Measurements from ENCODE around the gene CLTC. TPM values are rescaled to one million over a fixed set of nuclear protein-coding genes. Genes with fewer than 3 reads are reported as not detected.
A peak's percentile ranks its signal among the peaks of the same experiment; 100 is the strongest.

The CLTC gene
- total RNA-seq, 1 donor from 2014 or later = 113 TPM

DNA sequence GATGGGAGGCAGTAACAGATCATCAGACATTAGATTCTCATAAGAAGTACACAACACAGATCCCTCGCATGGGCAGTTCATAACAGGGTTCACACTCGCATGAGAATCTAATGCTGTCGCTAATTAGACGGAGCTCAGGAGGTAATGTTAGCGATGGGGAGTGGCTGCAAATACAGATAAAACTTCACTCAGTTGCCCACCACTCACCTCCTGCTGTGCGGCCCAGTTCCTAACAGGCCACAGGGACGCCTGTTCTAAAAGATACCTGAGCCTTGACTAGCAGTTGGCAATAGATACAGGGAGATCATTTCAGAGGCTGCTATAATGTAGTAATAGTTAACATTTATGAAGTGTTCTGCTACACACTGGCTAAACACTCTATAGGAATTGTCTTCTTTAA lies 82.6 kb downstream of the CLTC start:
- H3K27me3 ChIP-seq = no peaks in the 10 kb centered on the region
- intact Hi-C loops (cut with DNase I) = no loop called here
- peaks cover 23% of the 10 kb centered on the region for H3K4me1 ChIP-seq
- TF ChIP-seq POLR2A (IDR thresholded peaks at IDR 0.05) (no peak), POLR2AphosphoS5 (IDR thresholded peaks at IDR 0.05; ENCODE audit: insufficient read depth in 1 of 2, low read depth in 1 of 2) (no peak)
- TF ChIP-seq, protein P1, sequence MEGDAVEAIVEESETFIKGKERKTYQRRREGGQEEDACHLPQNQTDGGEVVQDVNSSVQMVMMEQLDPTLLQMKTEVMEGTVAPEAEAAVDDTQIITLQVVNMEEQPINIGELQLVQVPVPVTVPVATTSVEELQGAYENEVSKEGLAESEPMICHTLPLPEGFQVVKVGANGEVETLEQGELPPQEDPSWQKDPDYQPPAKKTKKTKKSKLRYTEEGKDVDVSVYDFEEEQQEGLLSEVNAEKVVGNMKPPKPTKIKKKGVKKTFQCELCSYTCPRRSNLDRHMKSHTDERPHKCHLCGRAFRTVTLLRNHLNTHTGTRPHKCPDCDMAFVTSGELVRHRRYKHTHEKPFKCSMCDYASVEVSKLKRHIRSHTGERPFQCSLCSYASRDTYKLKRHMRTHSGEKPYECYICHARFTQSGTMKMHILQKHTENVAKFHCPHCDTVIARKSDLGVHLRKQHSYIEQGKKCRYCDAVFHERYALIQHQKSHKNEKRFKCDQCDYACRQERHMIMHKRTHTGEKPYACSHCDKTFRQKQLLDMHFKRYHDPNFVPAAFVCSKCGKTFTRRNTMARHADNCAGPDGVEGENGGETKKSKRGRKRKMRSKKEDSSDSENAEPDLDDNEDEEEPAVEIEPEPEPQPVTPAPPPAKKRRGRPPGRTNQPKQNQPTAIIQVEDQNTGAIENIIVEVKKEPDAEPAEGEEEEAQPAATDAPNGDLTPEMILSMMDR (IDR thresholded peaks at IDR 0.05) = no peak
- H3K27ac ChIP-seq = no peak overlapping the region
- H3K4me3 ChIP-seq = no peak overlapping the region
- no peak for DNase-seq (ENCODE audit: extremely low spot score in 2 of 2)
- peaks cover 0 to 22% of the 10 kb centered on the region in 2 donors for H3K36me3 ChIP-seq
- no peaks in the 10 kb centered on the region for H3K9me3 ChIP-seq

DNA sequence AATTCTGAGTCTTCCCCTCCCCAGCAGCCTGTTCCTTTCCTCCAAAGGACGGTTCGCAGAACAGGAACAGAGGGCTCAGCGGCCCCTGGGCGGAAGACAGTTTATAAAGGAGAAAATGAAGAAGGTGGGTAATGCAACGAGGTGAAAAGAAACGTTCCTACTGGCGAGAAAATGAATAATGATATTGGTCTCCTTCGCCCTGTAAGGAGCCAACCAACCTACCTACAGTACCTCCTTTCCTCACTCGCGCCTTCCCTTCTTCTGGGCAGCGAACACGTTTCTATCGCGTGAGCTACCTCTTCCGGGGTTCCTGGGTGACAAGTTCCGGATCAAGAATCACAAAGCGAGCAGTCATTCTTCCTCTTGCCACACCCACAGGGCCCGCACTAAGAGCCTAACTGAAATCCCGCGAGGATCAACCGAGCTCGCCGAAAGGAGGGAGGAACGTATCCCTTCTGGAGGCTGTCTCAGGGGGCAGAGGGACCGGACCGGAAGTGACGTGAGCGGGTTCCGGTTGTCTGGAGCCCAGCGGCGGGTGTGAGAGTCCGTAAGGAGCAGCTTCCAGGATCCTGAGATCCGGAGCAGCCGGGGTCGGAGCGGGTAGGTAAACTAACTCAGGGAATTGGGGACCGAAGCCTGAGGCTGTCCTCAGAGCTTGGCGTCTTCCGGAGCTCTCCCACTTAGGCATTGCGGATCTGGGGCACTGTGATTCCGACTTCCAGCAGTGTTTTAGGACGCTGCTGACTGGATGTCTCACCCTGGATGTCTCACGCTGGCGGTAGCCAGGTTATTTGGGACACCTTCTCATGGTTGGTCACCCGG lies 87.7 kb downstream of the CLTC start, which contains the start of the genes PTRH2 and VMP1:
TSS of gene PTRH2 (minus strand) at position 282 of the 822 bp plus-strand sequence. CDS start 9,452 bp downstream, outside the sequence.
TSS of gene VMP1 (plus strand) at position 506 of the 822 bp plus-strand sequence. CDS start 23,793 bp downstream, outside the sequence.
- H3K4me1 ChIP-seq = peaks cover 33% of the 10 kb centered on the region
- DNase-seq (ENCODE audit: extremely low spot score in 2 of 2) = peak; percentile 99 to 100
- H3K9me3 ChIP-seq = no peaks in the 10 kb centered on the region
- peak; percentile 97 to 98 for TF ChIP-seq POLR2AphosphoS5 (IDR thresholded peaks at IDR 0.05; ENCODE audit: insufficient read depth in 1 of 2, low read depth in 1 of 2)
- peak in 1 of 2 donors; percentile 70 for TF ChIP-seq POLR2A (IDR thresholded peaks at IDR 0.05)
- TF ChIP-seq, protein P1 (IDR thresholded peaks at IDR 0.05) = no peak
- peak within 1 kb of the TSS; percentile 66 to 90 for H3K4me3 ChIP-seq
- peak within 1 kb of the TSS; percentile 91 for H3K27ac ChIP-seq
- peaks cover 0 to 3% of the 10 kb centered on the region in 2 donors for H3K36me3 ChIP-seq
- H3K27me3 ChIP-seq = no peaks in the 10 kb centered on the region
- intact Hi-C loops (cut with DNase I) = no loop called here

DNA sequence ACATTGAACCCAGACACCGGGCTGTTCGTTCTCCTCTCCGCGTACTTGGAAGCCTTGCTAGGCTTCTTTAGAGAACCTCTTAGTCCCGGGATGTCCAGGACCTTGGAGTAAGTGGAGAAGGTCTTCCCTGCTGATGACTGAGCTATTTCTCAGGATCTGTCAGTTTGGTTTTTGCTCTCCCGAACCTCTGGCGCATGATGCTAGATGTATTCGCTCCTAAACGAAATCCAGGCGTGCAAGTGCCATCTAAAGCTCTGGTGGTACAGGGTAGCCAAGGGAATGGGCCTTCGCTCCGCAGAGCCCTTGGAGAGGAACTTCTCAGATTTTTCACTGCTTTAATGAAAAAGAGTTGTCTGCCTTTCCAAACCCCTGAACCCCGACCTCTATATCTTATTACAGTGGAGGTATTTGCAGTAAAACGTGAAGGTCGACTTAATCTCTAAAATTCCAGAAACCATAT lies 88.3 kb downstream of the CLTC start:
- H3K36me3 ChIP-seq = peaks cover 0 to 3% of the 10 kb centered on the region in 2 donors
- H3K9me3 ChIP-seq = no peaks in the 10 kb centered on the region
- TF ChIP-seq, protein P1 (IDR thresholded peaks at IDR 0.05) = no peak
- TF ChIP-seq POLR2A (IDR thresholded peaks at IDR 0.05) = no peak
- TF ChIP-seq POLR2AphosphoS5 (IDR thresholded peaks at IDR 0.05; ENCODE audit: insufficient read depth in 1 of 2, low read depth in 1 of 2) = no peak
- H3K27ac ChIP-seq = peak overlapping the region; percentile 91
- intact Hi-C loops (cut with DNase I) = no loop called here
- DNase-seq (ENCODE audit: extremely low spot score in 2 of 2) = no peak
- no peaks in the 10 kb centered on the region for H3K27me3 ChIP-seq
- H3K4me1 ChIP-seq = peaks cover 33% of the 10 kb centered on the region
- H3K4me3 ChIP-seq = peak overlapping the region; percentile 66 to 90

DNA sequence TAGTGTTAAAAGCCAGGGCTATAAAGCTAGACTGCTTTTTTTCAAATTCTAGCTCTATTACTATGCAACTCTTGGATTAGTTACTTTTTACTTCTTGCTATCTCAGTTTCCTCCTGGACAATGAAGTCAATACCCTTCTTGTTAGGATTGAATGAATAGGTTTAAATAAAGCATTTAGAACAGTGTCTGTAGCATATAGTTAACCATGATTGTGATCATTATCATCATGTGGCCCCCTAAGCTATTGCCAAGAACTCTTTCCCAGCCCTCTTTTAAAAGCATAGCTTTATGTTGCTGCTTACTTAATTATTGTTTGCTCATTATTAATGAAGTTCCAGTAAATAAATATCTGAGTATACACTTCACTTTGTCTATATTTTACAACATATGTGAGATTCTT lies 92.2 kb downstream of the CLTC start:
- Histone ChIP-seq H3K27me3 (no peaks in the 10 kb centered on the region), H3K4me1 (peaks cover 10% of the 10 kb centered on the region), H3K9me3 (no peaks in the 10 kb centered on the region), H3K27ac (no peak overlapping the region), H3K4me3 (no peak overlapping the region), H3K36me3 (no peaks in the 10 kb centered on the region)
- intact Hi-C loops (cut with DNase I) = no loop called here
- no peak for TF ChIP-seq POLR2AphosphoS5 (IDR thresholded peaks at IDR 0.05; ENCODE audit: insufficient read depth in 1 of 2, low read depth in 1 of 2)
- no peak for TF ChIP-seq POLR2A (IDR thresholded peaks at IDR 0.05)
- TF ChIP-seq, protein P1 (IDR thresholded peaks at IDR 0.05) = no peak
- no peak for DNase-seq (ENCODE audit: extremely low spot score in 2 of 2)

DNA sequence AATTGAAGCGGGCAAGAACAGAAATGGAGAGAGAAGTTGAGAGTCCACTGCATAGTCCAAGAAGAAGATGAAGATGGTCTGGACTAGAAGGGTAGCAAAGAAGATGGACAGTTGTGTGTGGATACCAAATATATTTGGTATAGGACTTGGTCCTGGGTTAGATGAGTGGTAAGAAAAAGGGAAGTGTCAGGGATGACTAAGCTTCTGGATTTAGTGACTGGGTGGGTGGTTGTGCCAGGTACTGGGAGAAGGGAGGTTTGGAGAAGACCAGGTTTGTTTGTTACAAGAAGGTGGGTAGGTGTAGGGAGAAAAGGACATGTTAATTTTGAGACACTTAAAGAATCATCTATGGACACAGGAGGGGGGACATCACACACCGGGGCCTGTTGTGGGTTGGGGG lies 93.2 kb downstream of the CLTC start:
- intact Hi-C loops (cut with DNase I) = no loop called here

More for the DNA sequence above, 93.2 kb downstream of the CLTC start:
- Histone ChIP-seq H3K4me1 (peaks cover 10% of the 10 kb centered on the region), H3K4me3 (no peak overlapping the region), H3K9me3 (no peaks in the 10 kb centered on the region), H3K27ac (no peak overlapping the region), H3K36me3 (no peaks in the 10 kb centered on the region), H3K27me3 (no peaks in the 10 kb centered on the region)
- DNase-seq (ENCODE audit: extremely low spot score in 2 of 2) = no peak
- TF ChIP-seq, protein P1 (IDR thresholded peaks at IDR 0.05) = no peak
- no peak for TF ChIP-seq POLR2A (IDR thresholded peaks at IDR 0.05)
- no peak for TF ChIP-seq POLR2AphosphoS5 (IDR thresholded peaks at IDR 0.05; ENCODE audit: insufficient read depth in 1 of 2, low read depth in 1 of 2)
